GM12878 (cell line): ENCODE measurements around the gene FOXO3. TPM values are rescaled to one million over a fixed set of nuclear protein-coding genes. Genes with fewer than 3 reads are reported as not detected.

Experiments used
- ATAC-seq: fragments of 200-7000 bp; cut with Tn5 transposase; 3 replicates; pipeline ENCODE4 v1.9.1; 2020; ENCODE audit warnings: mild to moderate bottlenecking, moderate library complexity
- BruUV-seq: library from RNA; stranded (reverse); fragments of 400-500 nt; replicated peaks from 2 replicates; lab custom pipeline; 2021; lab: Mats Ljungman, UMichigan
- CTCF ChIA-PET: fragments of 300-600 bp; sonication (Branson Sonifier 250); formaldehyde crosslinking; extraction: SDS; loops from one replicate; lab custom pipeline; 2021; ENCODE audit warnings: inconsistent platforms; lab: Yijun Ruan, JAX
- POLR2A ChIA-PET: fragments of 350-600 bp; formaldehyde crosslinking; extraction: SDS; loops from one replicate; lab custom pipeline; 2021; ENCODE audit warnings: inconsistent platforms; lab: Charles Lee
- RAD21 ChIA-PET: fragments of 300-600 bp; sonication (Branson Sonifier 250); formaldehyde crosslinking; loops from one replicate; lab custom pipeline; 2023; ENCODE audit warnings: antibody characterized with exemption; ENCODE audit not compliant: unreplicated experiment; lab: Charles Lee
- SMC1A ChIA-PET: fragments of 300-600 bp; sonication (Branson Sonifier 250); formaldehyde crosslinking; loops from one replicate; lab custom pipeline; 2023; ENCODE audit not compliant: unreplicated experiment, uncharacterized antibody; lab: Charles Lee
- DNase-seq: peaks from one replicate; pipeline ENCODE4 v3.0.0-alpha.2; 2011; ENCODE audit warnings: low read depth, low spot score
- FAIRE-seq: peaks from 3 replicates; lab custom pipeline; 2011; peaks lifted over from hg19 to GRCh38; lab: Jason Lieb, UNC
- H2AFZ ChIP-seq: 2 replicates; pipeline ENCODE4 v1.6.0; 2011; ENCODE audit warnings: low read depth, low read length, control low read depth; ENCODE audit not compliant: control insufficient read depth
- H3K27ac ChIP-seq: 2 replicates; pipeline ENCODE4 v1.5.1; 2011; ENCODE audit warnings: control low read depth; ENCODE audit not compliant: control insufficient read depth, insufficient read depth
- H3K27me3 ChIP-seq, 2 experiments: replicated peaks in 1 of 2; 2 replicates each; pipeline versions ENCODE4 v1.6.0 to v1.6.1; 2011; ENCODE audit warnings: low read length in 1 of 2; ENCODE audit not compliant: control insufficient read depth in 2 of 2, insufficient read depth in 2 of 2
- H3K36me3 ChIP-seq, 2 experiments: 2 replicates each; pipeline ENCODE4 v1.5.1; 2011; ENCODE audit warnings: low read length in 1 of 2; ENCODE audit not compliant: control insufficient read depth in 2 of 2, insufficient read depth in 2 of 2
- H3K4me1 ChIP-seq: 2 replicates; pipeline ENCODE4 v1.6.1; 2011; ENCODE audit warnings: mild to moderate bottlenecking, low read length, moderate library complexity, mixed read lengths; ENCODE audit not compliant: control insufficient read depth, insufficient read depth
- H3K4me2 ChIP-seq: 2 replicates; pipeline ENCODE4 v1.6.0; 2011; ENCODE audit warnings: control low read depth; ENCODE audit not compliant: control insufficient read depth, insufficient read depth
- H3K4me3 ChIP-seq: fragments of 200-600 bp; sonication (generic); 2 replicates; pipeline ENCODE4 v1.5.1; 2016
- H3K79me2 ChIP-seq: 2 replicates; pipeline ENCODE4 v1.6.0; 2011; ENCODE audit warnings: low read length; ENCODE audit not compliant: control insufficient read depth, insufficient read depth
- H3K9ac ChIP-seq: 2 replicates; pipeline ENCODE4 v1.8.0; 2011; ENCODE audit warnings: low read length, control low read depth, mixed read lengths; ENCODE audit not compliant: control insufficient read depth, insufficient read depth
- H3K9me3 ChIP-seq: replicated peaks from 3 replicates; pipeline ENCODE4 v1.5.1; 2011; ENCODE audit warnings: mild to moderate bottlenecking, low read length; ENCODE audit not compliant: control insufficient read depth, insufficient read depth
- H4K20me1 ChIP-seq: 2 replicates; pipeline ENCODE4 v1.6.0; 2011; ENCODE audit not compliant: control insufficient read depth, insufficient read depth
- ATF7 ChIP-seq: fragments of 450-650 bp; IDR thresholded peaks from 2 replicates; pipeline ENCODE4 v1.6.1; 2016; ENCODE audit warnings: low read depth, mild to moderate bottlenecking
- BCL3 ChIP-seq: IDR thresholded peaks from 2 replicates; pipeline ENCODE4 v1.6.1; 2011; ENCODE audit warnings: borderline replicate concordance, low read depth, mild to moderate bottlenecking, moderate library complexity, low read length; ENCODE audit not compliant: insufficient read depth, poor library complexity, severe bottlenecking
- BCLAF1 ChIP-seq: fragments of 450-650 bp; IDR thresholded peaks from 2 replicates; pipeline ENCODE4 v1.6.1; 2017; ENCODE audit warnings: antibody characterized with exemption, mild to moderate bottlenecking, moderate library complexity
- EED ChIP-seq: sonication (generic); IDR thresholded peaks from 2 replicates; pipeline ENCODE4 v1.6.1; 2016; ENCODE audit warnings: antibody characterized with exemption, low read depth
- GABPA ChIP-seq: IDR thresholded peaks from 2 replicates; pipeline ENCODE4 v1.6.1; 2014; ENCODE audit warnings: antibody characterized with exemption, low read depth, mild to moderate bottlenecking, inconsistent platforms
- JUNB ChIP-seq: IDR thresholded peaks from 2 replicates; pipeline ENCODE4 v1.6.1; 2016; ENCODE audit warnings: antibody characterized with exemption, mild to moderate bottlenecking
- MEF2B ChIP-seq: fragments of 450-650 bp; IDR thresholded peaks from 2 replicates; pipeline ENCODE4 v1.6.1; 2018; ENCODE audit warnings: mild to moderate bottlenecking, moderate library complexity; ENCODE audit not compliant: partially characterized antibody, poor library complexity, severe bottlenecking
- RB1 ChIP-seq: fragments of 450-650 bp; formaldehyde crosslinking; IDR thresholded peaks from 2 replicates; pipeline ENCODE4 v1.6.1; 2017; ENCODE audit warnings: mild to moderate bottlenecking, borderline replicate concordance
- RBBP5 ChIP-seq: fragments of 200-600 bp; sonication (generic); conservative IDR thresholded peaks from 2 replicates; pipeline ENCODE4 v1.6.1; 2016
- RFX5 ChIP-seq: IDR thresholded peaks from 2 replicates; pipeline ENCODE4 v1.6.1; 2011; ENCODE audit warnings: low read depth, low read length, improper control_type of control experiment
- SP1 ChIP-seq: IDR thresholded peaks from one replicate; pipeline ENCODE4 v1.6.1; 2011; ENCODE audit warnings: low read depth, low read length
- ZNF622 ChIP-seq: fragments of 450-650 bp; IDR thresholded peaks from 2 replicates; pipeline ENCODE4 v1.6.1; 2017; ENCODE audit warnings: mild to moderate bottlenecking, inconsistent platforms
- ZNF687 ChIP-seq: fragments of 450-650 bp; IDR thresholded peaks from 2 replicates; pipeline ENCODE4 v1.6.1; 2017; ENCODE audit warnings: mild to moderate bottlenecking, moderate library complexity
- WGBS: methylation state at CpG from one replicate; pipeline ENCODE4 v1.1.6; 2016; ENCODE audit warnings: low lambda C conversion rate; ENCODE audit not compliant: insufficient replicate concordance, insufficient coverage; ENCODE audit errors: missing lambda C conversion rate; 5-methylcytosine and 5-hydroxymethylcytosine counted together
- in situ Hi-C: fragments of 300-500 bp; cut with MboI; formaldehyde crosslinking; loops from 9 replicates; pipeline ENCODE4 v1.14.3; 2018; ENCODE audit warnings: mixed read lengths
- intact Hi-C: fragments of 100-400 bp; cut with micrococcal nuclease; formaldehyde crosslinking; loops from one replicate; pipeline ENCODE4 v1.14.2; 2022; ENCODE audit not compliant: unreplicated experiment
- polyA plus RNA-seq, 11 experiments: library from polyadenylated mRNA; depleted of rRNA in 4 of 11; unstranded in 6 of 11; stranded (reverse) in 5 of 11; fragments of >200 nt; fragmentation: Nextera tagmentation in 4 of 11; fragmentation: Illumina TruSeq in 1 of 11; extraction: Ambion mirVana in 4 of 11; extraction: Trizol in 1 of 11; gene quantifications; 1 replicate in 1 of 11; 2 replicates in 10 of 11; pipeline versions ENCODE4 v1.2.1 to v1.2.3, GENCODE V29; 2011 to 2016; ENCODE audit warnings: inconsistent platforms in 2 of 11, missing spikeins in 2 of 11, low read depth in 1 of 11
- total RNA-seq, 4 experiments: library from RNA; depleted of rRNA in 3 of 4; stranded (reverse); fragments of >200 nt in 3 of 4; fragmentation: Illumina TruSeq in 1 of 4; extraction: Trizol in 1 of 4; gene quantifications; 2 replicates each; pipeline versions ENCODE4 v1.2.1 to v1.2.3, GENCODE V29; 2013 to 2021

Gene FOXO3
- total and polyA plus RNA-seq, 10 of the 15 experiments (the other 5 are each of a cell fraction or from before 2014, with no cell fraction given), result 0.82 to 4.5 (median 1.7) TPM

- TF ChIP-seq MEF2B (peak; percentile 14), RB1 (no peak), ZNF687 (peak; percentile 86)
Observed at GRCh38 chr6:108592371-108593337, 31.9 kb downstream of the FOXO3 start (continued).

- BruUV-seq, result no TSS peak
- SMC1A ChIA-PET, result interaction anchor here (0.9 to 4.0 kb wide), 3 partner anchors 10 to 29 kb away, joined by 3 to 17 read pairs (median 3); no protein-coding TSS in a partner anchor
- Histone ChIP-seq H3K27me3 (no peaks in the 10 kb centered on the region; a peak in 1 of 4 replicates), H3K4me1 (peaks cover 56% of the 10 kb centered on the region), H3K9ac (peak overlapping the region; percentile 25; the same call in 1 of the 2 replicates), H2AFZ (no peak overlapping the region), H3K4me3 (peak overlapping the region; percentile 13; the same call in 1 of the 2 replicates), H3K4me2 (peak overlapping the region; percentile 83), H3K36me3 (no peaks in the 10 kb centered on the region), H3K9me3 (no peaks in the 10 kb centered on the region), H3K79me2 (peaks cover 55% of the 10 kb centered on the region), H4K20me1 (no peaks in the 10 kb centered on the region), H3K27ac (peak overlapping the region; percentile 47)
- intact Hi-C loops (no loop called here), in situ Hi-C loops (no loop called here)
- no peak for DNase-seq
- CTCF ChIA-PET, result interaction anchor here (2.8 kb wide), 1 partner anchor 28 kb away, joined by 8 read pairs; no protein-coding TSS in a partner anchor
- 0% methylated on average over 1 of the region's 1 CpG for WGBS
- no peak for FAIRE-seq
- no peak for ATAC-seq
- POLR2A ChIA-PET, result no interaction called here
- RAD21 ChIA-PET, result interaction anchor here (1.2 to 2.4 kb wide), 3 partner anchors 9 to 31 kb away, joined by 4 to 7 read pairs (median 5); no protein-coding TSS in a partner anchor
- no peak for TF ChIP-seq RB1
- TF ChIP-seq SP1, result no peak
- TF ChIP-seq RFX5, result no peak
- no peak for TF ChIP-seq BCLAF1
- TF ChIP-seq GABPA, result no peak
- no peak for TF ChIP-seq RBBP5
- TF ChIP-seq EED, result no peak
- TF ChIP-seq BCL3, result no peak
- no peak for TF ChIP-seq ATF7
- TF ChIP-seq ZNF622, result no peak
- no peak for TF ChIP-seq JUNB
Observed at GRCh38 chr6:108594151-108594550, 33.4 kb downstream of the FOXO3 start.
